Right kidney (tissue), 1 donor: ENCODE results near the gene SEMA3F.

Experiments
- DNase-seq: peaks from one replicate; pipeline ENCODE4 v3.0.0-alpha.2; 2016

SEMA3F gene

GRCh38 chr3:50130436-50130835 is 24.7 kb upstream of the SEMA3F start:
- no peak for DNase-seq

- DNase-seq, result no peak
These were observed 22.5 kb upstream of the SEMA3F start for GRCh38 chr3:50132421-50133282.

GRCh38 chr3:50133283-50133615 is 21.9 kb upstream of the SEMA3F start:
- no peak for DNase-seq

- DNase-seq, result no peak
These were observed 20.8 kb upstream of the SEMA3F start for GRCh38 chr3:50134367-50134766.

GRCh38 chr3:50135964-50136363 is 19.2 kb upstream of the SEMA3F start:
- DNase-seq, result no peak

- DNase-seq, result peak; percentile 65
These were observed 18.3 kb upstream of the SEMA3F start for GRCh38 chr3:50136714-50137405.

- DNase-seq, result no peak
These were observed 17.6 kb upstream of the SEMA3F start for GRCh38 chr3:50137531-50137930.

GRCh38 chr3:50138266-50139200 is 16.6 kb upstream of the SEMA3F start:
- DNase-seq, result peak; percentile 69

GRCh38 chr3:50139308-50139707 is 15.8 kb upstream of the SEMA3F start:
- DNase-seq, result no peak

- DNase-seq, result no peak
These were observed 15.3 kb upstream of the SEMA3F start for GRCh38 chr3:50139718-50140423.

GRCh38 chr3:50140990-50141389 is 14.1 kb upstream of the SEMA3F start:
- no peak for DNase-seq

- no peak for DNase-seq
These were observed 8.7 kb upstream of the SEMA3F start for GRCh38 chr3:50146316-50146901.

- no peak for DNase-seq
These were observed 8.1 kb upstream of the SEMA3F start for GRCh38 chr3:50147016-50147415.

GRCh38 chr3:50147447-50147846 is 7.7 kb upstream of the SEMA3F start:
- DNase-seq, result no peak

- no peak for DNase-seq
These were observed 7.3 kb upstream of the SEMA3F start for GRCh38 chr3:50147861-50148260.

- DNase-seq, result no peak
These were observed 4.7 kb upstream of the SEMA3F start for GRCh38 chr3:50150404-50150750.

- peak; percentile 74 for DNase-seq
These were observed 4.0 kb upstream of the SEMA3F start for GRCh38 chr3:50150863-50151686.

GRCh38 chr3:50151728-50152127 is 3.4 kb upstream of the SEMA3F start:
- no peak for DNase-seq

GRCh38 chr3:50153782-50154475 is 1.2 kb upstream of the SEMA3F start:
- no peak for DNase-seq

- peak; percentile 82 for DNase-seq
These were observed 666 bp upstream of the SEMA3F start for GRCh38 chr3:50154476-50154839.
